GM21786 (cell line): ENCODE measurements around the gene TSC22D1.
A peak's percentile ranks its signal among the peaks of the same experiment; 100 is the strongest.
"Not testable (repeated sequence)": the region's sequence is repeated elsewhere in the genome, so short reads cannot be mapped to it uniquely, and the experiment has no call there.

ENCODE experiments used
- ATAC-seq: cut with Tn5 transposase; IDR thresholded peaks from one replicate; pipeline ENCODE4 v1.9.1; 2021; ENCODE audit not compliant: unreplicated experiment

TSC22D1 gene

DNA sequence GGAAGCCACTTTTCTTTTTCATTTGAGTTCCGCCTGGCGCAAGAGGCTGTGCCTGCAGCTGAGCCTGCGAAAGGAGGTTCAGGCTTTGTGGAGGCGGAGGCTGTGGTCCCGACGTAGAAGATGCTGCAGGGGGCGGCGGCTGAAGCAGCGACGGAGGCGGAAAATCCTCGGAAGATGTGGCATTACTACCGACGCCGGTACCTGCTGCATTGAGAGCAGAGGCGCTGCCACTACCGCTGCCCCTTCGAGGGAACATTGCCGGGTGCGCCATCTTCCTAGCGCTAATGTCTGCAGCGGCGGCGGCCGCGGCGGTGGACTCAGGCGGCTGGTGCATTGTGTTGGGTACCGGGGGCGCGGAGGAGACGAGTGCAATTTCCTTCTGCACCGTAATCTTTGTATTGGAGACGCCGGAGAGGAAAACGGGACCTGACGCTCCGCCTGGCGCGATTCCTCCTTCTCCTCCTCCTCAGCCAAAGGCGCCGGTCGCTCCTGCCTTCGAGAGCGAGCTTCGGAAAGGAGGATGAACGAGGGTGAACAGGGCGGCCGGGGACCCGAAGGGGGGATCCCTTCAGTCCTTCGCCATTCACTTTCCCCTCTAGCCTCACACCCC lies at the start of gene TSC22D1:
TSS of gene TSC22D1 (minus strand) at position 590 of the 610 bp plus-strand sequence. CDS start at position 334, 256 bp downstream.
- no peak for ATAC-seq

GRCh38 chr13:44622708-44623107 lies 46.6 kb upstream of the TSC22D1 start:
- no peak for ATAC-seq

- ATAC-seq, result no peak
Observed at GRCh38 chr13:44622261-44622660, 46.1 kb upstream of the TSC22D1 start.

- ATAC-seq, result no peak
Observed at GRCh38 chr13:44620057-44620456, 43.9 kb upstream of the TSC22D1 start.

GRCh38 chr13:44619651-44620050 lies 43.5 kb upstream of the TSC22D1 start:
- ATAC-seq, result no peak

- ATAC-seq, result no peak
Observed at GRCh38 chr13:44618326-44618725, 42.2 kb upstream of the TSC22D1 start.

- no peak for ATAC-seq
Observed at GRCh38 chr13:44617648-44618047, 41.5 kb upstream of the TSC22D1 start.

DNA sequence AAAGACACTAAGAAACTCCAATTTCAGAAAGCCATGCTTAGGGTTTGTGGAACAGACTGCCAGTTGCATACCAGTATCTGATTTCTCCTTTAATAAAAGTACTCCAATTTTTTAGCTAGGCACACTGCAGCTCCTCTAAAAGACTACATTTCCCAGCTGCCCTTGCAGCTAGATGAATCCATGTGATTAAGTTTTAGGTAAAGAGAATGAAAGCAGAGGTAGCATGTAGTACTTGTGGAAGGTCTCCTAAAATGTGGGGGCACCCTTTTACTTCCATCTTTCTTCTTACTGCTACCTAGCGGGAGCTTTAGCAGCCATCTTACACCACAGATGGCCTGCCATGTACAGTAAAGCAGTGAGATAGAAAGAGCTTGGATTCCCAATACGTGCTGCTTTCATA lies 33.0 kb upstream of the TSC22D1 start:
- ATAC-seq, result no peak

DNA sequence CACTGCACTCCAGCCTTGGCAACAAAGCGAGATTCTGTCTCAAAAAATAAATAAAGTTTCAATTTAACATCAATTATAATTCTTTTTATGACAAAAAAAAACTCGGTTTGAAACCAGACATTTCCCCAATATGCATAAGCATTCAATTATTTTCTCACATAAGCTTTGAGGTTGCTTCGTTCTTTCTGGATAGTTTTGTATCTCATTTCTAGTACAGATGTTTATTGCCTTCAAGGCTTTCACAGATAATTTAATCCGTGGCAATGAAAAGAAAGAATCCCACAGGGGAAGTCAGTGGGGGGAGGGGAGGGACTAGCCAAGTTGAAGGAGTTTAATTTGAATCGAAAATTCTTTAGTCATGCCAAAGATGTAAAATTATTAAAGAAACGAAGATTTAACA lies 29.6 kb upstream of the TSC22D1 start:
- no peak for ATAC-seq

GRCh38 chr13:44605275-44605674 lies 29.1 kb upstream of the TSC22D1 start:
- ATAC-seq, result no peak

DNA sequence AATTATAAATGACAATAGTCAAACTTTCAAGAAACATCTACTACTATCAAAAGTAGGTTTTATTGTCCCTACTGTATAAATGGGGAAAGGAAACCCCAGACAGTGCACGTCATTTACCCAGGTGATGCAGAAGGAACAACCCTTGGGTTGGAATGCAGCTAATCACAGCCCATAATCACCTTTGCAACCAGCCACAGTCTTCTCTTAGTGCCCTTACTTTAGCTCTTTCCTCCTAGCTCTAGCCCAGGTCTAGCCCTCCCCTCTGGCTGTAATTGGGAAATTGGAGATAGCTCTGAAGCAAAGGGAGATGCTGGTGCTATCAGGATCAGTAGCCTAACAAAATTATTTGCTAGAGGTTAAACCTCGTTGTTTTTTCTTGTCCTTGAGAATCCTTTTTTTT lies 25.5 kb upstream of the TSC22D1 start:
- no peak for ATAC-seq

- not testable (repeated sequence) for ATAC-seq
Observed at GRCh38 chr13:44593861-44594592, 17.9 kb upstream of the TSC22D1 start.

DNA sequence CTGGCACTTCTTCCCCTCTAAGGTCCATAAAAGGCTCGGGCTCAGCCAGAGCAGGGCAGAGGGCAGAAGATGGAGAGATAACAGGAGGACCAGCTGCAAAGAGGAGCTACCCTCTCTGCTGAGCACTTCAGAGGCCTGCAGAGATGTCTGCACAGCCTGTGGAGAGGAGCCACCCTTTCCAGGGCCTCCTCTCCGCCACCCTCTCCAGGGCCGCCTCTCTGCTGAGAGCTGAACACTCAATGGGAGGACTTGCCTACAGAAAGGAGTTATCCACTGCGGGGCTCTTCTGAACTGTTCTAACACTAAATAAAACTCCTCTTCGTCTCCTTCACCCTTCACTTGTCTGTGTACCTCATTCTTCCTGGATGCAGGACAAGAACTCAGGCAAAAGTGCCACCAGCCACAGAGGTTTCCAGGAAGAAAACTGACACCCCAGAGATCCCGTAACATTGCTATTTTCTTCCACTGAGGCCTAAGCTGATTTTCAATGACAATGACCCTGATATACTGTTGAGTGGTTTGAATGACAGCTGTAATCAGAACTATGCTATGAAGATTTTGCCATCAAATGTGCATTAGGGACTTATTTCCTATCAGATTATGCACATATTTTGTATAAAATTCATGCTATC lies 16.2 kb upstream of the TSC22D1 start:
- ATAC-seq, result no peak

- no peak for ATAC-seq
Observed at GRCh38 chr13:44591316-44591715, 15.2 kb upstream of the TSC22D1 start.

GRCh38 chr13:44583137-44583536 lies 7.0 kb upstream of the TSC22D1 start:
- no peak for ATAC-seq

DNA sequence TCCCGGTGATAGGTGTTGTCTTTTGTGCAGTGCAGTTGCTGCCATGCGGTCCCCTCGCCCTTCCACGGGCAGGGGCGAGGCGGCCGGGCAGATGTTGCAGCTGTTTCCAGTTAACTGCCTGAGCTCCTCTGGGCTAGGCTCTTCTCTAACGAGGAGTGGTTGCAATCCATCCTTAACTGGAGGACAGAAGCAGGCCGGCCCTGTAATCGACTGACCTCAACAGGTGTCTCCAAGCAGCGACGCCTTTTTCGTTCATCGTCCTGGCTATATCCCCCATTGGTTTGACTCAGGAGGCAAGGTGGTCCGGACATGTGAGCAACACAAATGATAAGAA lies 1.9 kb upstream of the TSC22D1 start:
- no peak for ATAC-seq

GRCh38 chr13:44577236-44578066 lies 1.3 kb upstream of the TSC22D1 start:
- ATAC-seq, result peak; percentile 60

DNA sequence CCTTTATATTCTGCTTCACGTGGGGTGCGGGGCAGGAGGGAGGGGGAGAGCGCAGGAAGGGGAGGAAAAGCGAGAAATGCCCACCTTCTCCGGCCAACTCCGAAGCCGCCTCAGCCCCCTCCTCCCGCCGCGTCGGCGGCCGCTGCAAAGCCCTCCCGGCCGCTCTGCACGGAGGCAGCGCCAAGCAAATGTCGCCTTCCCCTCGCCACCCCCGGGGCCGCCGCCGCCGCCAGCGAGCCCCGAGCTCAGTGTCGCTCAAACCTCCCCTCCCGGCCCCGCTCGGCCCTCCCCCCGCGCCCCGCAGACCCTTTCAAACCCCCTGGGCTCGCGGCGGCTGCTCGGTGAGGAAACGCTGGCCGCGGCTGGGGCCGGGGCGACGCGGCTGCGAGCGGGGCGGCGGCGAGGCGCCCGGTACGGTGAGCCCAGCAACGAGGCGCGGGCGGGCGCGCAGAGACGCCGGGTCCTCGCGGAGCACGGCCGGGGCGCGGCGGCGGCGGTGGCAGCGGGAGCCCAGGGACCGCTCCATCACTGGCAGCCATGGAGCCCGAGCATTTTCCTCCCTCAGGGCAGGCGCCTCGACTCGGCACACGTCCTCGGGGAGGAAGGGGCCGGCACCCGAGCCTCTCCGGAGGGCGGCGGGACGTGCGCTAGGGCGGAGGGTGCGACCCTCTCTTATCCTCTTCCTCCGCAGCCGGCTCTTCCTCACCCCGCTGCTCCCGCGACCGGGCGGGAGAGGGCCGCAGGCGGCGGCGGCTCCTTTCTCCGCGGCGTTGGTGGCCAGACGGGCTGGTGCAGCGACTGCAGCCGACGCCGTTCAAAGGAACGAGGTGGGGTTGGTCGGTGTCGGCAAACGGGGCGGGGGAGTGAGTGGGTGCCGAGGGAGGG lies 463 bp upstream of the TSC22D1 start:
- ATAC-seq, result peak; percentile 22

DNA sequence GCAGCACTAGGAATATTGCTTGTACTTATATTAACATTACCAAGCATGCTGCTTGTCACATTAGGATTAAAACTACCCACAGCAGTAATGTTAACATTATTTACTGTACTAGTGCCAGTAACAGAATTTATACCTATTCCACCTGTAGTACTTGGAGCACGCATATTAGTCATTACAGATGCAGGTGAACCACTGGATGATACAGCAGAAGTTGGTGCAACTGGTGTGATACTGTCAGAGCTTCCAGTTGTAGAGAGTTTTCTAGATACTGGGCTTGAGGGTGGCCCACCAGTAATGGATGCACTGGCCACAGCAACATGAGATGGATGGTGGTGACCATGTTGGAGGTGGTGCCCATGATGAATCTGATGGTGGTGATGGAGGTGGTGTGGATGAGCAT lies 1.1 kb downstream of the TSC22D1 start:
- no peak for ATAC-seq

- no peak for ATAC-seq
Observed at GRCh38 chr13:44574466-44574855, 1.7 kb downstream of the TSC22D1 start.
